Stimulated activated CD4-positive, alpha-beta T cell treated with anti-CD3 and anti-CD28 coated beads, Interleukin-12 subunit alpha, Interleukin-12 subunit beta, amount 100 ng/mL, for 48 hours (primary cell): ENCODE data around the gene EFHC1.
A peak's percentile ranks its signal among the peaks of the same experiment; 100 is the strongest.
"Not testable (repeated sequence)": the region's sequence is repeated elsewhere in the genome, so short reads cannot be mapped to it uniquely, and the experiment has no call there.

Experiments used
- DNase-seq, 3 donors: peaks; one replicate each; pipeline ENCODE4 v3.0.0-alpha.2; 2020; ENCODE audit warnings: low read depth in 2 of 3, low spot score in 1 of 3

EFHC1 gene, protein sequence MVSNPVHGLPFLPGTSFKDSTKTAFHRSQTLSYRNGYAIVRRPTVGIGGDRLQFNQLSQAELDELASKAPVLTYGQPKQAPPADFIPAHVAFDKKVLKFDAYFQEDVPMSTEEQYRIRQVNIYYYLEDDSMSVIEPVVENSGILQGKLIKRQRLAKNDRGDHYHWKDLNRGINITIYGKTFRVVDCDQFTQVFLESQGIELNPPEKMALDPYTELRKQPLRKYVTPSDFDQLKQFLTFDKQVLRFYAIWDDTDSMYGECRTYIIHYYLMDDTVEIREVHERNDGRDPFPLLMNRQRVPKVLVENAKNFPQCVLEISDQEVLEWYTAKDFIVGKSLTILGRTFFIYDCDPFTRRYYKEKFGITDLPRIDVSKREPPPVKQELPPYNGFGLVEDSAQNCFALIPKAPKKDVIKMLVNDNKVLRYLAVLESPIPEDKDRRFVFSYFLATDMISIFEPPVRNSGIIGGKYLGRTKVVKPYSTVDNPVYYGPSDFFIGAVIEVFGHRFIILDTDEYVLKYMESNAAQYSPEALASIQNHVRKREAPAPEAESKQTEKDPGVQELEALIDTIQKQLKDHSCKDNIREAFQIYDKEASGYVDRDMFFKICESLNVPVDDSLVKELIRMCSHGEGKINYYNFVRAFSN

GRCh38 chr6:52419809-52420667 lies at the start of gene EFHC1:
TSS of gene EFHC1 (plus strand) at chr6:52420342. CDS start at chr6:52420411, 69 bp downstream.
- peak; percentile 96 to 99 (median 98) for DNase-seq

- DNase-seq, result no peak
Observed at GRCh38 chr6:52371656-52372191, 48.4 kb upstream of the EFHC1 start.

- DNase-seq, result no peak
Observed at GRCh38 chr6:52373151-52373690, 46.9 kb upstream of the EFHC1 start.

GRCh38 chr6:52374247-52374646 lies 45.9 kb upstream of the EFHC1 start:
- DNase-seq, result no peak

DNA sequence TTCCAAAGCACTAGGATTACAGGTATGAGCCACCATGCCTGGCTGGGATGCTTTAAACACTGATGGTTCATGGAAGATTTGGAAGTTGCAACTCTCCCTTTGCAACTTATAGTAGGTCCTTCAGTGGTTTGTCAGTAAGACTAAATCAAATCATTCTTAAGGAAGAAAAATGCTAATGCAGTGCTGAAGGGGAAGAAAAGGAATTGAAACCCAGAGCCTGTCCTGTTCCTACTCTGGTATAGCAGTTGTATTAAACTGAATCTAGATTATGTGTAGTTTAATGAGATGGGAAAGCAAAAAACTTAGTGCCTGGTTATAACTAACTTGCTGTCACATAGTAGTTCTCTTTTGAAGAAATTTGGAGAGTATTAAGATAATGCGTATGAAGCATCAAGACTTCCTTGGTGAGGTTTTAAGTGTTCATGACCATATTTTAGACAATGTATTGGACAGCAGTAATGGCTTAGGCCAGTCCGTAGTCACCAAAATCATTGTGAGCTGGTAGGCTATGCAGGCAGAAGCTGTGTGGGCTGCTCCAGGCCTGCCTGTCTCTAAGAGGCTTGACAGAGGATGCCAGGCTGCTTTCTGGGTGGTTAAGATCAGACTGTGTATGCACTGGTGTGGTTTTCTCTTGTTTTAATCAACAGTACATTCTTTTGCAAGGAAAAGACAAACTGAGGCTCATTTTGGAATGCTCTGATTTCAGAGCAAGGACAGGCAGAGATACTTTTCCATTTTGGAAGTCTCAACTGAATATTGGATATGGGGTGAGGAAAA lies 44.2 kb upstream of the EFHC1 start:
- no peak for DNase-seq

- no peak for DNase-seq
Observed at GRCh38 chr6:52376763-52377162, 43.4 kb upstream of the EFHC1 start.

GRCh38 chr6:52377538-52378221 lies 42.5 kb upstream of the EFHC1 start:
- no peak for DNase-seq

GRCh38 chr6:52381249-52381648 lies 38.9 kb upstream of the EFHC1 start:
- no peak for DNase-seq

DNA sequence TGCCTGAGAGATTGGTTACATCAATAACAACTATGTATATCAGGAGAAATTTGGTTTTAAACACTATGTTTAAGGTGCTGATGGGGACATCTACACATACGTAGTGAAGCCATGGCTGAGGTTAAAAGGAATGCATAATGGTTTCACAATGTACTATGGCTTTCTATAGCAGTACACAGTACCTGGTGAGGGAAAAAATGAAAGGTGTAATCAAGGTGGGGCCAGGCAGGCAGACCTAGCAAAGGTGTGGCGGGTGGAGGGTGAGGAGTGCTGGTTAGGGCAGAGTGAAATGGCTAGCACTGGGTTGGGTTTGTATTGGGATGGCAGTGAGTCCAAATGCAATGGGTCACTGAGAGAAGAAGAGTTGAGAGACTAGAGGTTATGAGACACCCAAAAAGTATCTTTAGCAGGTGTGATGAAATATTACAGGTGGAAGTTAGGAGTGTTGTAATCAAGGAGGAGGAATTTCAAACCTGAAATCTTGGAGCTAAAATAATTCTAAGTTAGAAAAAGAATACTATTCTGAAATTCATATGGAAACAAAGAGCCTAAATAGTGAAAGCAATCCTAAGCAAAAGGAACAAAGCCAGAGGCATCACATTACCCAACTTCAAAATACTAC lies 35.9 kb upstream of the EFHC1 start:
- no peak for DNase-seq

GRCh38 chr6:52385074-52385473 lies 35.1 kb upstream of the EFHC1 start:
- no peak for DNase-seq

DNA sequence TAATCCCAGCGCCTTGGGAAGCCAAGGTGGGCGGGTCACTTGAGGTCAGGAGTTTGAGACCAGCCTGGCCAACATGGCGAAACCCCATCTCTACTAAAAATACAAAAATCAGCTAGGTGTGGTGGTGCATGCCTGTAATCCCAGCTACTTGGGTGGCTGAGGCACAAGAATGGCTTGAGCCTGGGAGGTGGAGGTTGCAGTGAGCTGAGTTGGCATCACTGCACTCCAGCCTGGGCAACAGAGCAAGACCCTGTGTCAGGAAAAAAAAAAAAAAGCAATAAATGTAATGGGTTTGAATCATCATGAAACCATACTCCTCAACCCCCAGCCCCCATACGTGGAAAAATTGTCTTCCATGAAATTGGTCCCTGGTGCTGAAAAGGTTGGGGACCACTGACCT lies 32.0 kb upstream of the EFHC1 start:
- DNase-seq, result not testable (repeated sequence)

DNA sequence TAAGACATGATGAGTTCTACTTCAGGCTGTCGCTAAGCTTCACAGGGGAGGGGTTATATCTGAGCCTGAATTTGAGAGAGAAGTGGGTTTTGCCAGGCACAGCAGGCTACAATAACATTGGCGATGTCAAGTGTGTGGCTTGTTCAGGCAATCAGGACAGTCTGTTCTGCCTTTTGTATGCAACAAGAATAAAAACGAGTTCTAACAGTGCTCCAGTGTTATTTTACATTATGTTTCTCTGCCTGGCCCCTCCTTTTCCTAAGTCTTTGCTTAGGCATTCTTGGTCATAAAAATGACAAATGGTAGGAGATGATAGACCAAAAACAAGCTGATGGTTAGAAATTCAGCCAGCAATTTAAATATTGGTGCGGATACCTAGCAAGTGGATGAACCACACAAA lies 31.4 kb upstream of the EFHC1 start:
- DNase-seq, result no peak

- DNase-seq, result no peak
Observed at GRCh38 chr6:52389264-52389625, 30.9 kb upstream of the EFHC1 start.

DNA sequence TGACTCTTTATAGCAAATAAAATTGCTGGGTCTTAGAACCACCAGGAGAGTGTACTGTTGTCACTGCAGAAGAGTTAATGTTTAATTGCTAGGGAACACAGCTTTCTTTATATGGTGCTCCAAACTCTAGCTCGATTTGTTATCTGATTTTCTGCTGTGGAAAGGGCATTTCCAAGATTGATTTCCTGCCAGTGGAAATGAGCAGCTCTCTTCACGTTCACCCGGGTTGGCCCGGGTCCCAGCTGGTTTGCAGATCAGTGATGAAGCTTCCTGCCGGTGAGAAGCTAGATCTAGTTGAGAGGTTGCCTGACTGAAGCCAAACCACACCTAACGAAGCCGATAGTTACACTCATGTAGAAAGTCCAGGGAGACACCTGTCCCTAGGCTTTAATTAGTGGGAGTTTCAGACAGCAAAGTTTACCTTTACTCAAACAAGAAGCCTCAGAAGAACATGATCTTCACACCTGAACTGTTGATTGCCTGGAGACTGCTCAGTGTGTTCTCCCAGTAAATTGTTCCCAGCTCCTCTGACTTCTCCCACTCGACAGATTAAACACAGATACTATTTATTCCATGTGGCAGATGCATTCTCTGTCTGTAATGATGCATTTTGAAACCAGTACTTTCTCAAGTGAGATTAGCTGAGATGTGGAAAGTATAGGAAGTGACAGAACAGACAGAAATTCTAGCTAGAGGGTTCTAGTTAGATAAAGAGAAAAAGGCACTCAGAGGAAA lies 30.3 kb upstream of the EFHC1 start:
- DNase-seq, result no peak

DNA sequence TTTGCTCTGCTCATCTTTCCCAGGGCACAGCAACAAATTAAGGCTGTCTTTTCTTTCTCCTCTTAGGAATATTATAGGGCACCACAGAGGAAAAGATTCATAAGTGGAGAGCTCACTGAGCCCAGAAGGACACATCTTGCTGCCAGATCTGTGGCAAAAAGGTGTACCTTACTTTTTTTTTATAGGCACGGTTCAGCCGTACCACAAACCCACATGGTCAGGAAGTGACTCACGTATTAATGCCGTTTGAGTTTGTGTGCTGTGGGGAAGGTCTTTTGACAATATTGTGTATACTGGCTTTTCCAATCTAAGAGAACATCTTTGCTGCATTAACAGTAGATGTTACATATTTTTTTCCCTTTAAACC lies 29.8 kb upstream of the EFHC1 start:
- no peak for DNase-seq

- DNase-seq, result no peak
Observed at GRCh38 chr6:52391599-52391998, 28.5 kb upstream of the EFHC1 start.

- DNase-seq, result no peak
Observed at GRCh38 chr6:52392944-52393343, 27.2 kb upstream of the EFHC1 start.

GRCh38 chr6:52393780-52394179 lies 26.4 kb upstream of the EFHC1 start:
- DNase-seq, result no peak

GRCh38 chr6:52394251-52394666 lies 25.9 kb upstream of the EFHC1 start:
- DNase-seq, result no peak
